HG02623 (cell line): ENCODE measurements around the gene TMEM59L.
A peak's percentile ranks its signal among the peaks of the same experiment; 100 is the strongest.
"Not testable (repeated sequence)": the region's sequence is repeated elsewhere in the genome, so short reads cannot be mapped to it uniquely, and the experiment has no call there.

Experiments
- ATAC-seq: cut with Tn5 transposase; IDR thresholded peaks from one replicate; pipeline ENCODE4 v1.9.1; 2021; ENCODE audit warnings: moderate library complexity; ENCODE audit not compliant: unreplicated experiment

Gene TMEM59L

DNA sequence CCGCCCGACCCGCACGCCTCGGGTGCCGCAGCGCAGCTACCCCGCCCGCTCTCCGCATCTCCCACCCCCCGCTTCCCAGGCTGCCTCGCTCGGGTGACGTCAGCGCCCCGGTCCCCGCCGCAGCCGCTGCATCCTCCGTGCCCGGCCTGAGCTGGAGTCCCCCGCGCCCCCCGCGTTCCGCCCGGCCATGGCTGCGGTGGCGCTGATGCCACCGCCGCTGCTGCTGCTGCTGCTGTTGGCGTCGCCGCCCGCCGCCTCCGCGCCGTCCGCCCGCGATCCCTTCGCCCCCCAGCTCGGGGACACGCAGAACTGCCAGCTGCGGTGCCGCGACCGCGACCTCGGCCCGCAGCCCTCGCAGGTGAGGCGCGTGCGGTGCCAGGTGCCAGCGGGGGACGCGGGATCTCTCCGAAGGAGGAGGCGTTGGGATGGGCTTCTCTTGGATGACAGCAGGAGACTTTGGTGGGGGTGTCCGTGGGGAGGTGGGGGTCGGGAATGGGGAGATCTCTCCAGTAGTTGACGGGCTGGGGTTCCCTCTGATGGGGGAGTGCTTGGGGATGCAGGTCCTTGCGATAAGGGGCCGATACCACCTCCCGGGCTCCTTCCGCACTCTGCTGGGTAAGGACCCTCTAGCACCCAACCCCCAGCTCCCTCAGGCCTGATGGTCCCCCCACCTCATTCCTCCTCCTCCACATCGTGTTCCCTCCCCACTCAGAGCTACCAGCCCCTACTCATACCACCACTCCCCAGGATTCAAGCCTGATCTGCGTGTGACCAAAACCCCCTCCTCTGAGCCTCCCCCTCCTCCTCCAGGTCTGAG, at the start of gene TMEM59L:
TMEM59L (plus strand) TSS at position 99 of the 817 bp plus-strand sequence; CDS start at position 188, 89 bp downstream.
- ATAC-seq = no peak

DNA sequence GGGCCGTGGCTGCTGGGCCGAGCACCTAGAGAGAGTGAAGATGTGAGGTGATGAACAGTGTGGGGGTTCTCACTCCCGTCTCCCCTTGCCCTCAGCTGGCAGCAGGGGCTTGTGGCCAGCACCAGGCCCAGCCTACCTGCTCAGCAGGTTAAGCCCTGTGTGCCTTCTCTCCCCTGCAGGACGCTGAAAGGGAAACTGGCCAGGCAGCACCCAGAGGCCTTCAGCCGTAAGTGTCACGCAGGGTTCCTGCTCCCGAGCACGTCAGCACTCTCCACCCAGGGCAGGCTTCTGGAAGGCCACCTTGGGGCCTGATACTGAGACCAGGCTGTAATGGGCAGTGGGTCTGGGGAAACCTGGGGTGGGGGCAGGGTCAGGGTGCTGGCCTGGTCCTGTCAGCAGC, 45.7 kb upstream of the TMEM59L start:
- ATAC-seq = no peak

DNA sequence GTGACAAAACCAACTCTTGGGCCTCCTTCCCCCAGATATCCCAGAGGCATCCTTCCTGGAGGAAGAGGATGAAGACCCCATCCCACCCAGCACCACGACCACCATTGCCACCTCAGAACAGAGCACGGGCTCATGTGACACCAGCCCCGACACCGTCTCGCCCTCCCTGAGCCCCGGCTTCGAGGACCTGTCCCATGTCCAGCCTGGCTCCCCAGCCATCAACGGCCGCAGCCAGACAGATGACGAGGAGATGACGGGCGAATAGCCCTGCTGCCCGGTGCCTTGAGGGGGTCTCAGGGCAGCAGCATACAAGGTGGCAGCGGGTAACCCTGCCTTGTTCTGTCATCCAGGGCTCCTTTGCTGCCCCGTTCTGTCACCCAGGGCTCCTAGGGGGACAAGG, 44.3 kb upstream of the TMEM59L start:
- ATAC-seq = no peak

DNA sequence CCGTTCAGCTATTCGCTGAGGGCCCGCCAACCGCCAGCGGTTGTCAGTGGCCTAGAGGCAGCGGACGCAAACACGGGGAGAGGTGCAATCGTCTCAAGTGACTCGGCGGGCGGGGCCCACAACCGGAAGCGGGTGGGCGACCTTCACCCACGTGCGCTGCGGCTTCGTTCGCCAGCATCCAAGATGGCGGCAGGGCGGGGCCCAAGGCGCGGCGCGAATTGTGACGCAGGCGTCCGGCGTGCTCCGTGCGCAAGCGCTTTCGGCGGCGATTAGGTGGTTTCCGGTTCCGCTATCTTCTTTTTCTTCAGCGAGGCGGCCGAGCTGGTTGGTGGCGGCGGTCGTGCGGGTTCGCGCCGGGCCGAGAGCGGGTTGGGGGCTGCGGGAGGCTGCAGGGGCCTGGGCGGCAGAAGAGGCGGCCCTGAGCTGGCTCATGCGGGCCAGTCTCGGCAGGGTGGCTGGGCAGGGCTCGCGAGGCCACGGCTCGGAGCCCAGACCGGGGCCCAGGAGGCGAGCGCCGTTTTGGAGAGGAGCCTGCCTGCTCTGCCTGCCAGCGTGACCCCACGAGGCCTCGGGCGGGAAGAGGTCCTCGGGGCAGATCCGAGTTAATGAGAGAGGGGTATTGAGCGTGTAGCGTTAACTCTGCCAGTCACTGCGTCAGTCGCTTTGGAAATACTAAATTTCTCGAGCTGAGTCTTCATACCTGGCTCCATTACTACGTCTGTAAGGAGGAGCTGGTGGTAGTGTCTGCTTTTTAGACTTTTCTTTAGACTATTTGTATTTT, 40.9 kb upstream of the TMEM59L start, which contains the start of gene UBA52:
UBA52 (plus strand) TSS at position 294 of the 781 bp plus-strand sequence. CDS start 1,444 bp downstream, outside the sequence.
- peak; percentile 92 for ATAC-seq

DNA sequence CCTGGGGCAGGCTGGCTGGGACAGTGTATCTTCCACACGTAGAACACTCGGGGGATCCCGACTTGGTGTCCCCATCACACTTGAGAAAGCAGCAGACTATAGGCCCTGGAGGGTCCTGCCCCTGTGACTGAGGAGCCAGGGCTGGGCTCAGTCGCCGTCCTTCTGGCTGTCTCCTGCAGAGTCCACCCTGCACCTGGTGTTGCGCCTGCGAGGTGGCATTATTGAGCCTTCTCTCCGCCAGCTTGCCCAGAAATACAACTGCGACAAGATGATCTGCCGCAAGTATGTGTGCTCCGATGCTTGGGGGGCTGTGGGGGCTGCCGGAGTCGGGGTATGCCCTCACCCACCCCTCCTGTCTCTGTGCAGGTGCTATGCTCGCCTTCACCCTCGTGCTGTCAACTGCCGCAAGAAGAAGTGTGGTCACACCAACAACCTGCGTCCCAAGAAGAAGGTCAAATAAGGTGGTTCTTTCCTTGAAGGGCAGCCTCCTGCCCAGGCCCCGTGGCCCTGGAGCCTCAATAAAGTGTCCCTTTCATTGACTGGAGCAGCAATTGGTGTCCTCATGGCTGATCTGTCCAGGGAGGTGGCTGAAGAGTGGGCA, 37.9 kb upstream of the TMEM59L start:
- ATAC-seq = no peak

DNA sequence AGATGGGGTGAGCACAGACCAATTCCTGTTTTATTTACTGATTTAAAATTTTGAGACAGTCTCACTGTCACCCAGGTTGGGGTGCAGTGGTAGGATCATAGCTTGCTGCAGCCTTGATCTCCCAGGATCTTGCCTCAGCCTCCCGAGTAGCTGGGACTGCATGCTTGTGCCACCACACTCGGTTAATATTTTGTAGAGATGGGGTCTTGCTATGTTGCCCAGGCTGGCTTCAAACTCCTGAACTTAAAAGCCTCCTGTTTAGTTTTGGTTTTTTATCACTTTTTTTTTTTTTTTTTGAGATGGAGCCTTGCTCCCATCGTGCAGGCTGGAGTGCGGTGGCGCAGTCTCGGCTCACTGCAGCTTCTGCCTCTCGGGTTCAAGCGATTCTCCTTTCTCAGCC, 36.3 kb upstream of the TMEM59L start:
- ATAC-seq = no peak

DNA sequence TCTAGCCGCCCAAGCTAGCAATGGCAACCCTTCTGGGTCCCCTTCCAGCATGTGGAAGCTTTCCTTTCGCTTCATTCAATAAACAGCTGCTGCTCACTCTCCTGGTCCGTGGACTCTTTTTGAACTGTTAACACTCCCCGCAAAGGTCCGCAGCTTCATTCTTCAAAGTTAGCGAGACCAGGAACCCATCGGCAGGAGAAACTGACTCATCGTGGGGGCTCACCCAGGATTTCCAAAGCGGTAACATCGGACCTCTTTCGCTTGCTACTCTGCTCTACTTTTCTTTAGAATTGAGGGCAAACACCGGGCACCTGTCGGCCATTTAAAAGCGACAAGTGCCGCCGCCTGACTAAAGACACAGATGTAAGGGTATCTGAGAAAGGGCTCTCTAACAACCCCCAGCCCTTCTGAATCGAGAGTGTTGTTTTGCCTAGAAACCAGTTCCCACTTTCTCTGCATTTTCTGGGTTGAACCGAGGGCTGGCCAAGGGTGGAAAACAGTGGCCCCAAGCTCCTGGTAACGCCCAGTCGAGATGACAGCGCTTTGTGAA, 35.2 kb upstream of the TMEM59L start:
- no peak for ATAC-seq

DNA sequence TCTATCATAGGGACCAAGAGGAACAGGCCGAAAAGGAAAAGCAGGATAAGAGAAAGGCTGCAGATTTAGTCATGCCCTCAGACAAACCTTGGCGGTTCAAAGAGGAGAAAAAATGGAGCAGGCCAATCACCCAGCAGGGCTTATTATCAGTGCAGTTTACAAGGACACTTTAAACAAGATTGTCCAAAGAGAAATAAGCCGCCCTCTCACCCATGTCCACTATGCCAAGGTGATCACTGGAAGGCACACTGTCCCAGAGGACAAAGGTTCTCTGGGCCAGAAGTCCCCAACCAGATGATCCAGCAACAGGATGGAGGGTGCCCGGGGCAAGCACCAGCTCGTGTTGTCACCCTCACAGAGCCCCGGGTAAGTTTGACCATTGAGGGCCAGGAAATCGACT, 32.4 kb upstream of the TMEM59L start:
- ATAC-seq = no peak

DNA sequence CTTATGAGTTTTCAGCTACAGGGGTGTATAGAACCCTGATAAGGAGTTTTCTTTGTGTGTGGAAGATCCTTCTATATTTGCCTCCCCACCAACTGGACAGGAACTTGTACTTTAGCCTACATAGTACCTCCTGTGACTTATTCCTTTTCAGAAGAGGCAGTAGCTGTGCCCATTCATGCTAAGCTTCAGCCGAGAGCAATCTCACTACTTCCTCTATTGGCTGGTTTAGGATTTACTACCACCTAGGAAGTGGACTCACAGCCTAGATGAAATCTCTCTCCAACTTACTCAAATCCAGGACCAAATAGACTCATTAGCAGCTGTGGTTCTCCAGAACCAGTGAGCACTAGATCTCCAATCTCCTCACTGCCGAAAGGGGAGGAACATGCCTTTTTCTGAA, 26.4 kb upstream of the TMEM59L start:
- ATAC-seq = no peak

DNA sequence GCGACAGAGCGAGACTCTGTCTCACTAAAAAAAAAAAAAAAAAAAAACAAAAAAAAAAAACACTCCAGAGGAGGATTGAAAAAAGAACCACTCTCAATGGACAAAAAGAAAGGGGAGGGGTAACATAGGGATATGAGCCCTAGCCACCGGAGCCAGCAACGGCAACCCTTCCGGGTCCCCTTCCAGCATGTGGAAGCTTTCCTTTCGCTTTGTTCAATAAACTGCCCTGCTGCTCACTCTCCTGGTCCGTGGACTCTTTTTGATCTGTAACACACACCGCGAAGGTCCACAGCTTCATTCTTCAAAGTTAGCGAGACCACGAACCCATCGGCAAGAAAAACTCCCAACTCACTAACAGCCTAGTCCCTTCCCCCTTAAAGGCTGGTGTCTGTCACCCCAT, 25.1 kb upstream of the TMEM59L start:
- no peak for ATAC-seq

DNA sequence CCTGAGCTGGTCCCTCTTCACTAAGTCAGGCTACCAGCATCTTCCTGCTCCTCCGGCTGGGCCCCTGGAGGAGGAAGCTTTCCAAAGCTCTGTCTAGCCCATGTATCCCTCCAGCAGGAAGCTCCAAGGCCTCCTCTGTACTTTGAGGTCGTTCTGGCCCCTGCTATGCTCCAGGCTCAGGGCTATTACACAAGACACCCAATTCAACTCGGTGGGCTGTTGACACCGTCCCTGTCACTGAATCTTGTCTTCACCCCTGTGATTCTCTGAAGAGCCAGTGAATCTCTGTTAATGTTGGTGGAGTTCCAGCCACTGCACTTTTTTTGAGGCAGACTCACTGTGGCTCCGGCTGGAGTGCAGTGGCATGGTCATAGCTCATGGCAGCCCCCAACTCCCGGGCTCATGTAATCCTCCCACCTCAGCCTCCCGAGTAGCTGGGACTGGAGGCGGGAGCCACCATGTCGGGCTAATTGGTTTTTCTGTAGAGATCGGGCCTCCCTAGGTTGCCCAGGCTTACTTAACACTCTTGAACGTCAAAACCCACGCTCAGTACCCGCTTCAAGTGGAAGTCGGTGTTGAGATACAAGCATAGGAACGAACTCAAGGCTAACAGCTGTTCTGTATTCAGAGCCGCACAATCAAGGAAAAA, 24.6 kb upstream of the TMEM59L start:
- no peak for ATAC-seq

DNA sequence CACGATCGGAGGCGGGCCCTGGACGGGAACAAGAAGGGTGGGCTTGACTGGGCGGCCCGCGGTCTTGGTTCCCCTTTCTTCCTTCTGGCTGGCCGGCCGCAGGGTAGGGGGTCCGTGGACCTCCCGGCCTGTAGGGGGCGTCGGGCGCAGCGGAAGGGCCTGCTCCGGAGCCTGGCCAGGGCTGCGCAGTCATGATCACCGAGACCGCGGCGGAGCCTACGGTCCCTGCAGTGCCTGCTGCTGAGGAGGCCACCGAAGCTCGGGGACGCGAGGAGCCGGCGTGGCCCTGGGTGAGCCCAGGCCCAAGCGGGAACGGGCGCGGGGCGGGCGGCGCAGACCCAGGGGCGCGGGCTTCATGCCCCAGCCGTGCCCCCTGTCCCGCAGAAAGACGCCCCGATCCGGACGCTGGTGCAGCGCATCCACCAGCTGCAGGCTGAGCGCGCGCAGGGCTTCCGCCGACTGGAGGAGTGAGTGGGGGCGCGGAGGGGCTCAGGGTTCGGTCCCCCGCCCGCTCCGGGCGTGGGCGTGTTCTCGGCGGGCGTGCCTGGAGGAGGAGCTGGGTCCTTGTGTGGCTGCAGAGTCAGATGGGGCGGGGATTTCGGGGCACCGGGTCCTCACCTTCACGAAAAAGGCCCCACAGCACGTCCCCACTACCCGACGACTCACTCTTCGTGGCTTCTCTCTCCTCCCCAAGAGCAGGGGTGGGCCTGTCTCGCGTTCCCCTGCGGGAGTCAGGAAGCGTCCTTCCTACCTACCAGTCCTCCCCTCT, 23.9 kb upstream of the TMEM59L start, which contains the start of gene REX1BD:
REX1BD (plus strand) TSS at position 188 of the 769 bp plus-strand sequence; CDS start at position 192, 4 bp downstream.
- ATAC-seq = peak; percentile 65

DNA sequence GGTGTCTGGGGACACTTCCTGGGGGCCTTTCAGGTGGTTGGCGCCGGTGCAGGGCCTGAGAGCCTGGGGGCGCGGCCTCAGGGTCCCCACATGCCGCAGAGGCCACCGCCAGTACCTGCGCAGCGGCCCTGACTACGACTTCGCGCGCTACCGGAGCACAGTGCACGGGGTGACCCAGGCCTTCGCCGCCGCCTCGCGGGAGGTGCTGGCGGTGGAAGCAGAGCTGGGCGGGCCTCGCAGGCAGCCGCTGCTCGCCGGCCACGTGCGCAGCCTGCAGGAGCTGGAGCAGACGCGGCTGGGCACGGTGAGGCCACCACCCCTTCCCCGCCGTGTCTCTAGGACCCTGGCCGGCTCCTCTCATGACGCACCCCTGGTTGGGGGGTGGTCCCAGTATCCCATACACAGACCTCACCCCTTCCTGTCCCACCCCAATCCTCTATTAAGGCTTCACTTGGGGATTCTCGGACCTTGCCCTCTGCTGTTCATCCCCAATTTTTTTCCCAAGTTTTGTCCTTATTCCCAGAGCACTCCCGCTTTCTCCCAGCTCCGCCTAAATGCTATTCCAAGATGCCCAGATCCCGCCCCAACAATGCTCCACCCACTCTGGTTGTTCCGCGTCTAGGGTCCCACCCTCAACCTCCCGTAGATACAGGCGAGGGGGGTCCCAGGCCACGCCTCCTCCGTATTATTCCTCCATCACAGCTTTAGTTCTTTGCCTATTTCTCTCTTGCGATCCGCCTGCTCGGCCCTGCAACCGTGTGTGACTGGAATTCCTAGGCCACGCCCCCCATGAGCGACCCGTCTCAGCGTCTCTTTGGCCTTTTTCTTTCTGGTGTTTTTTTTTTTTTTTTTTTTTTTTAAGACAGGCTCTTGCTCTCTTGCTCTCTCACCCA, 23.0 kb upstream of the TMEM59L start:
- peak; percentile 14 for ATAC-seq

DNA sequence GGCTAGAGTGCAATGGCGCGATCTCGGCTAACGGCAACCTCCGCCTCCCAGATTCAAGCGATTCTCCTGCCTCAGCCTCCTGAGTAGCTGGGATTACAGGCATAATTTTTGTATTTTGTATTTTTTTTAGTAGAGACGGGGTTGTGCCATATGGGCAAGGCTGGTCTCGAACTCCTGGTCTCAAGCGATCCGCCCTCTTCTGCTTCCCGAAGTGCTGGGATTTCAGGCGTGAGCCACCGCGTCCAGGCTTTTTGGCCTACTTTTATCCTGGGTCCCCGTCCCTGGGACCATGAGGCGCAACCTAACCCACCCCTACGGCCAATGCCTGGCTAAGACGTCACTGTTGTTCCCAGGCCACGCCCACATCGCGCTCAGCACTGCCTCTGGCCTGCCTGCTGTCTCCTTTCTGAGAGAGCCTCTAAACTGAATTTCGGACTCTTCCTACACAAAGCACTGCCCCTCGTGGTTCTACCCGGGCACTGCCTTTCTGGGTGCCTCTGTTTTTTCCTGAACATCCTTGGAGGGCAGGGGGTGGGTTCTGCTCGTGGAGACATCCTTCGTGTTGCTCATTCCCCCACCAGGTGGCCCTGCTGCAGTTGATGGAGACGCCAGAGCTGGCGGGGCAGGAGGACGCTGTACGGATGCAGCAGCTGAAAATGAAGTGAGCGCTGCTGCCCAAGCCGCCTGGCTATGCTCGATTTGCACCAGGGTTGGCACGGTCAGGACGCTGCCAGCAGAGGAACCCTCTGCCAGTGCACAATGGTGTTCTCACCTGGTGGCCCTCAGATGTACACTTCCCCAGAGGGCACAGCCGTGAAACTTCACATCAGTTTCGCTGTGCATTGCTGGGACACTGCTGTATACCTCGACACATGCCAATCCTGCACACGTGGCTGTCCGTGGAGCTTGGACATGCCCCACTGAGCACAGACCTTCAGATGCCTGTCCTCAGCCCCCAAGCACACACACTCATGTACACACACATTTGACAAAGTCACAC, 22.1 kb upstream of the TMEM59L start:
- no peak for ATAC-seq

DNA sequence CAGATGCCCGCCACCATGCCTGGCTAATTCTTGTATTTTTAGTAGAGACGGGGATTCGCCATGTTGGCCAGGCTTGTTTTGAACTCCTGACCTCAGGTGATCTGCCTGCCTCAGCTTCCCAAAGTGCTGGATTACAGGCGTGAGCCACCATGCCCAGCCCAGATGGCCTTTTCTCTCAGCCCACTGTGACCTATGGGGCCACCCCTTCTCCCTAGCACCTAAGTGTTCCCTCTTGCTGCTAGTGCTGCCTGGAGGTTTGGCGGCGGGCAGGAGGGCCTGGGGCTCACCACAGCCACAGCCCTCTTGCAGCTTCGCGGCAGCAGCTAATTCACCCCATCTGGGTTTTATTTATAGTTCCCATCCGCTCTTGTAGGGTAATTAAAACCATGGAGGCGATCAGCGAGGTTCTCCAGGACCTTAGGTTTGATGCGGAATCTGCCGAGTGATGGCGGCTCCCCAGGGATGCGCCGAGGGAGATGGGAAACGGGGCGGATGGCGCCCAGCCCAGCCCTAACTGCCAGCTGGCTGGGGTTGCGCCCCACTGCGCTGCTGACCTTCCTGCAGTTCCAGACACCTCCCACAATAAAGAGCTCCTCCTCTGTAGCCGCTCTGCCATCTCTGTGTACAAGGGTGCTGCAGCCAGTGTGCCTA, 20.8 kb upstream of the TMEM59L start:
- ATAC-seq = no peak

DNA sequence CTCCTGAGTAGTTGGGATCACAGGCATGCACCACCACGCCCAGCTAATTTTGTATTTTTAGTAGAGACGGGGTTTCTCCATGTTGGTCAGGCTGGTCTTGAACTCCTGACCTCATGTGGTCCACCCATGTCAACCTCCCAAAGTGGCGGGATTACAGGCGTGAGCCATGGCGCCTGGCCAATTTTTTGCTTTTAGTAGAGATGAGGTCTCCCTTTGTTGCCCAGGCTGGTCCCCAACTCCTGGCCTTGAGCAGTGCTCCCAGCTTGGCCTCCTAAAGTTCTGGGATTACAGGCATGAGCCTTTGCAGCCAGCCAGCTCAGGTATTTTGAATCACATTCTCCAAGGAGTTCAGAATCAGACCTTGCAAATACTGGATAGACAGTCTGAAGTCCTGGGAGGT, 19.9 kb upstream of the TMEM59L start:
- not testable (repeated sequence) for ATAC-seq
